GM18909 (cell line): Measurements from ENCODE around the gene ZBTB22.
A peak's percentile ranks its signal among the peaks of the same experiment; 100 is the strongest.

Experiments used
- ATAC-seq: cut with Tn5 transposase; IDR thresholded peaks from one replicate; pipeline ENCODE4 v1.9.1; 2021; ENCODE audit warnings: mild to moderate bottlenecking; ENCODE audit not compliant: unreplicated experiment, poor library complexity

Gene ZBTB22

DNA sequence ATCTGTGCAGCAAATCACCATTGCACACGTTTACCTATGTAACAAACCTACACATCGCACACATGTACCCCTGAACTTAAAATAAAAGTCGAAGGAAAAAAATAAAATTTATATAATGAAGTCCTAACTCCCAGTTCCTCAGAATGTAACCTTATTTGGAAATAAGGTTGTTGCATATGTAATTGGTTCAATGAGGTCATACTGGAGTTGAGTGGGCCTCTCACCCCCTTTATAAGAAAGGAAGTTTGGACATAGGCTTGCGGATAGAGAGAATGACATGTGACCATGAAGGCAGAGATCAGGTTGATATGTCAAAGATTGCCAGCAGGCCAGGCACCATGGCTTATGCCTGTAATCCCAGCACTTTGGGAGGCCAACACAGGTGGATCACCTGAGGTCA, 16.1 kb upstream of the ZBTB22 start:
- ATAC-seq = no peak

DNA sequence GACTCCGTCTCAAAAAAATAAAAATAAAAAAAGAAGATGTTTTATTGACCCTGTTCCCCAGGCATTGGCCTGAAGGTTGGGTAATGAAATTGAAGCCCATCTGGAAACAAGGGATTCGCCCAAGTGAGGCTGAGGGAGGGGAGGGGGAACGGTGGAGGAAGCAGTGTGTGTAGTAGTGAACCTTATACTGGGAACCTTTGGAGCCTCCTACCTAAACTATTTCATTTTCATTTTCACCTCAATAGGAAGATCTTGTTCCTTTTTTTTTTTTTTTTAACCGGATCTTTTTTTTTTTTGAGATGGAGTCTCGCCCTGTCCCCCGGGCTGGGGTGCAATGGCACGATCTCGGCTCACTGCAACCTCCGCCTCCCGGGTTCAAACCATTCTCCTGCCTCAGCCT, 13.2 kb upstream of the ZBTB22 start:
- ATAC-seq = no peak

- no peak for ATAC-seq
These were observed 11.5 kb upstream of the ZBTB22 start for GRCh38 chr6:33329058-33329457.

GRCh38 chr6:33324125-33324524, 6.6 kb upstream of the ZBTB22 start:
- no peak for ATAC-seq

DNA sequence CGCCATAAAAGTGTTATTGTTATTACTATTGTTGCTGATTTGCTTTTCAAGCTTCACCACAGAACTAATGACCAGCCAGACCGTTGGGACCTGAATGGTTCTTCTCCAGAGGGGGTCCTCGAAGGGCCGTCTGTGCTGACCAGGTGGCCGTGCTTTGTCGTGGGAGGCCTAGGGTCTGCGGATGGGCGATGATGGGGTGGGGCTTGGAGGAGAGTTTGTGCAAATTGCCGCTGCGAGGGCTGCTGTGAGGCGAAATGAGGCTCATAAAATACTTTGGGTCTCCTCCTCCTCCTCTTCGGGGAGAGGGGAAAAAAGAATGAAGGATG, 6.0 kb upstream of the ZBTB22 start:
- peak; percentile 6 for ATAC-seq

- no peak for ATAC-seq
These were observed 3.7 kb upstream of the ZBTB22 start for GRCh38 chr6:33321227-33321626.

DNA sequence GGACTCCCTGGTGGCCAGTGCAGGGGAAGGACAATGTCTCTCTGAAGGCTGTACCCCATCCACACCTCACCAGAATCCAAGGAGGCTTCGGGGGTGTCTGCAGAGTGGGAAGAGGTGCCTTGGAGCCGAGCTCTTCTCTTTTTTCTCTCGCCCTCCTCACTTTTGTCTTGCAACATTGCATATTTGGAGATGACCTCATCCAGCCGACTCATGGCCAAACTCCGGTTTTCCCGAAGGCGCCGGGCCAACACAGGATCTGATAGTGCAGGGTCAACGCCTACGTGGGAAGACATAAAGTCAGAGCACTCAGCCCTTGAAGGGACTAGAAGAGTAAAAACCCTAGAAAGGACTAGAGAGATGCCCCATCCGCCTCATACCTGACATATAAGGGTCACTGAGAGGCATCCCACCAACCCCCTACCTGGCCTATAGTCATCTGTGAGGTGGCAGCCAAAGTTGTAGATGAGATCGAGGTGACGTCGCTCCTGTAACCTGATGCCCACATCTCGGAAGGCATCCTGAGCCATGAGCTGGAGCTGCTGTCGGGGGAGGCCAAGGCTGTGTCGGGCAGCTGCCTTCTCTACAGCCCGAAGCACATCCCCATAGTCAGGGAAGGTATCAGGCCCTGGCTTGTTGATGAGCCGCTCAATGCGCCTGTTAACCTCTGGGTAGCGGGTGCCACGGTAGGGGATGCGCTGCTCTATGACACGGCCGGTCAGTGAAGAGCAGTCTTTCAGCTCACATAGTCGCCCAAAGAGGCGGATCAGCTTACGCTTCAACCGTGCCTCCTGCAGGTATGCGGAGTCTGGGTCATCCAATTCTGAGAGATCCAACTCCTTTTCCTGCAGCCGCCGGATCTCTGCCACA, 3.0 kb upstream of the ZBTB22 start:
- ATAC-seq = no peak

GRCh38 chr6:33319939-33320314, 2.4 kb upstream of the ZBTB22 start:
- ATAC-seq = no peak

DNA sequence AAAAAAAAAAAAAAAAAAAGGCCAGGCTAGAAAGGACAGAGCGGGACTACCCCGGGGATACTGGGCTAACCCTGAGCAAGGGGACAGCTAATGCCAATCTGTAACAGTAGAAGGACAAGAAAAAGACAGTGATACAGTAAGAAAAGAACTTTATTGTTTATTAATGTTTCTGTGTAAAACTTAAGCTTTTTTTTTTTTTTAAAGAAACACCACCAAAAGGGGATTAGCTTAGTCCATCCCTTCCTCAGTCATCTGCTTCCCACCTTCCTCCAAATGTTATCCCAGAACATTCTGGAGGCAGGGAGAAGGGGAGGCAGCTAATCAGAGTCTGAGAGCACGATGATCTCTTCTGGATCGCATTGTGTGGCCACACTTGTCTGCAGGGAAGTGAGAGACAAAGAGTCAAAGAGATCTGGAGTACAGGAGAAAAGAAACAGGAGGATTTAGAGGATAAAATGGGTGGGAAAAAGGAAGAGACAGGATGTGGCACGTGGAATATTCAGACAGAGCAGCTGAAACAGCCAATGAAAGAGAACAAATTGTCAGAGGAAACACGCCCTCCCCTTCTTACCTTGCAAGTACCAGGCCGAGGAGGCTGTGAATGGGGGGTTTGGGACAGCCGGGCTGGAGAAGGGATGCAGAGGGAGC, 1.0 kb upstream of the ZBTB22 start:
- no peak for ATAC-seq

- no peak for ATAC-seq
These were observed 200 bp downstream of the ZBTB22 start for GRCh38 chr6:33317419-33317668.

GRCh38 chr6:33316603-33317418, 733 bp downstream of the ZBTB22 start:
- ATAC-seq = no peak

DNA sequence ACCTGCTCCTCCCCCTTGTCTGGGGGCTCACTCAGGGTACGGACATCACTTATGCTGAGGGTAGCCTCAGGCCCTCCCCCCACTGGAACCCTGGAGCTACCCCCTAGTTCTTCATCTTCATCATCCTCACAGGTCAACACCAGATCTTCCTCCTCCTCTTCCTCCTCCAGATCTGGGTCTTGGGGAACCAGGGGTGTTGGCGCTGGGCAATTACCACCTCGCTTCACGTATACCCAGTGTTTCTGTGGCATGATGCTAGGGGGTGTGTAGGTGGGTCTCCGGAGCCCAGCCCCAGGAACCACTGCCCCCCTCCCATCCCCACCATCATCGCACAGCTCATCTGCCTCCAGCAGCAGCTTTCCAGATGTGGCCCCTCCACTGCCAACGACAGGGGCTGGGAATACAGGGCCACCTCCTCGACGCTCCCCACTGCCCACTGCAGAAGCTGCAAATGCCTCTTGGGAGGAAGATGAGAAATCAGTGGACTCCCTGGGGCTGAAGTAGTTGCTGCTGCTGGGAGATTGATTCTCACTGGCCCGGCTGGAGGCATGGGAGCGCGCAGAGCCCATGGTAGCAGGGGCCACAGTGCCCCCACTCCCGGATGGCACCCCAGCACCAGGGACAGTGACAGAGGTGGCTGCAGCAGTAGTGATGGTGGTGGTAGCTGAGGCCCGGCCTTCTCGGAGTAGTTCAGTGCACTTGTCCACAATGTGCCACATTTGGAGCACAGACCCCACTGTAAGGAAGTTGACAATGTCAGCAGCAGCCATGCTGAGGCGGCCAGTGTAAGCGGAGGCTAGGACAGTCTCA, 1.5 kb downstream of the ZBTB22 start:
- ATAC-seq = no peak

GRCh38 chr6:33314943-33315792, 2.4 kb downstream of the ZBTB22 start:
- ATAC-seq = no peak

GRCh38 chr6:33314515-33314942, 3.0 kb downstream of the ZBTB22 start:
- ATAC-seq = no peak

GRCh38 chr6:33313709-33314514, 3.6 kb downstream of the ZBTB22 start, which contains the start of gene TAPBP:
Gene TAPBP, minus strand, starts transcription at chr6:33314078. Its CDS starts 37 bp downstream, at chr6:33314041.
- ATAC-seq = peak; percentile 41

DNA sequence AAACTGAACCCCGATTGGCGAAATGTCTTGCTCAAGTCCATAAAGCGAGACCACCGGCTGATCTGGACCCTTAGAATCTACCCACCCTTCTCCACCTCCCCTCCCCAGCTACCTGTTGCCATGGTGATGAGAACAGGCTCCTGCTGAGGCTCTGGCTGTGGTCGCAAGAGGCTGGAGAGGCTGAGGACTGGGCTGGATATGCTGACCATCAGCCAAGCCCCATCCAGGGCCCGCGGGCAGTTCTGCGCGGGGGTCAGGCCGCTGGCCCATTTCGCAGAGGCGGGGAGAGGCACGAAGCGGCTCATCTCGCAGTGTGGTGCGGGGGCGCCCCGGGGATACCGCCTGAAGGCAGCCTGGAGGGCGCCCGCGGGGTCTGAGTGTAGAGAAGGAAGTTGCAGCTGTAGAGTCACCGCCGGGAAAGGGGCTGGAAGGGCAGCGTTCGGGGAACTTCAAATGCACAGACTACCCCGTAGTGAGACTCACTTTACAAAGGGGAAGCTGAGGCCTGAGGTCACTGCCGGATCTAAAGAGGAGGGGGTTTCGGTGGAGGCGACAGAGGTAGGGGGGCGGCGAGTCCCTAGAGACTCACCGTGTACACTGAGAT, 4.3 kb downstream of the ZBTB22 start:
- ATAC-seq = no peak

- ATAC-seq = no peak
These were observed 5.0 kb downstream of the ZBTB22 start for GRCh38 chr6:33312361-33313104.

DNA sequence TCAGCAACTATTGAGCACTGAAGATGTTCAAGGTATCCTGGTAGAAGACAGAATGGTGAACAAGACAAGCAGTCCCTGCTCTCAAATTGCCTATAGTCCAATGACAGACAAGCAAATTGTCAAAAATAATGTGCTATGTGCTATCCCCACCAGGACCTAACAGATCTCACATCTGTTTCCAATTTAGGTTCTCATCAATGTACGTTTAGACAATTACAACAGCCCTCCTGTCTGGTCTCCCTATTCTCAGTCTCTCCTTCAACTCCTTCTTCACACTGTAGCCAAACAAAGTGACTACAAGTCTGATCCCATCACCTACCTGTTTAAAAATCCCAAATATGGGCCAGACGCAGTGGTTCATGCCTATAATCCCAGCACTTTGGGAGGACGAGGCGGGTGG, 11.2 kb downstream of the ZBTB22 start:
- no peak for ATAC-seq
